ENCODE measurements around the gene TSG101. TPM values are rescaled to one million over a fixed set of nuclear protein-coding genes. Genes with fewer than 3 reads are reported as not detected.

TSG101 gene
- polyA plus RNA-seq, 1 donor (not counting 4 experiments of a cell fraction or from before 2014, with no cell fraction given), result 113 TPM

DNA sequence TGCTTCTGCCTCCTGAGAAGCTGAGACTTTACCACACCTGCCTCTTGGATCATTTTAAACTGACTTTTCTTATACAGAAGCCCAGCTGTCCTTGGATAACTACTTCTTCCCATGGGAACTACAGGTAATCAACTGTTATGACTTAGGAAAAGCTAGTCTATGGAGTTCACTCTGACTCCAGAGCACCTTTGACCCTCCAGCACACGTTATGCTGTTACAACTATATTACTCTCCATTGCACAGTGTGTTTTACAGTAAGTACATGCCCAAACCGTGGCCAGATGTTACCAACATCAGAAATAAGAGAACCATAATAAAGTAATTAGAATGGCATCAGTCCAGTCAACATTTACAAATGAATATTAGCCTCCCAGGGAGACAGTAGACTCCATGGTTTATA, 21.3 kb upstream of the TSG101 start:
- no peak for DNase-seq (ENCODE audit: low read depth, low spot score)
- H3K27ac ChIP-seq (ENCODE audit: control insufficient read depth, insufficient read depth, low read length), result no peak overlapping the region
- H3K27me3 ChIP-seq (ENCODE audit: control insufficient read depth, extremely low read depth, insufficient read depth, low read length), result no peaks in the 10 kb centered on the region
- H3K79me2 ChIP-seq (ENCODE audit: control insufficient read depth, insufficient read depth, low read length), result no peaks in the 10 kb centered on the region
- dilution Hi-C loops (cut with MboI; ENCODE audit: extremely low pct_ligation_motif_present, low sequenced_read_pairs), result no loop called here
- no peaks in the 10 kb centered on the region for H3K4me1 ChIP-seq (ENCODE audit: control insufficient read depth, extremely low read depth, insufficient read depth, low read length)
- H2AFZ ChIP-seq (ENCODE audit: control insufficient read depth, low read length), result no peak overlapping the region
- H4K20me1 ChIP-seq (ENCODE audit: control insufficient read depth, extremely low read depth, insufficient read depth, low read length), result no peaks in the 10 kb centered on the region
- no peak overlapping the region for H3K4me2 ChIP-seq (ENCODE audit: control insufficient read depth, extremely low read depth, insufficient read depth, low read depth, low read length)
- H3K9me1 ChIP-seq (ENCODE audit: control insufficient read depth, extremely low read depth, insufficient read depth, low read length), result no peaks in the 10 kb centered on the region
- FAIRE-seq, result no peak
- TF ChIP-seq EZH2 (IDR thresholded peaks at IDR 0.05; ENCODE audit: low read length), result no peak
- TF ChIP-seq, protein P1, sequence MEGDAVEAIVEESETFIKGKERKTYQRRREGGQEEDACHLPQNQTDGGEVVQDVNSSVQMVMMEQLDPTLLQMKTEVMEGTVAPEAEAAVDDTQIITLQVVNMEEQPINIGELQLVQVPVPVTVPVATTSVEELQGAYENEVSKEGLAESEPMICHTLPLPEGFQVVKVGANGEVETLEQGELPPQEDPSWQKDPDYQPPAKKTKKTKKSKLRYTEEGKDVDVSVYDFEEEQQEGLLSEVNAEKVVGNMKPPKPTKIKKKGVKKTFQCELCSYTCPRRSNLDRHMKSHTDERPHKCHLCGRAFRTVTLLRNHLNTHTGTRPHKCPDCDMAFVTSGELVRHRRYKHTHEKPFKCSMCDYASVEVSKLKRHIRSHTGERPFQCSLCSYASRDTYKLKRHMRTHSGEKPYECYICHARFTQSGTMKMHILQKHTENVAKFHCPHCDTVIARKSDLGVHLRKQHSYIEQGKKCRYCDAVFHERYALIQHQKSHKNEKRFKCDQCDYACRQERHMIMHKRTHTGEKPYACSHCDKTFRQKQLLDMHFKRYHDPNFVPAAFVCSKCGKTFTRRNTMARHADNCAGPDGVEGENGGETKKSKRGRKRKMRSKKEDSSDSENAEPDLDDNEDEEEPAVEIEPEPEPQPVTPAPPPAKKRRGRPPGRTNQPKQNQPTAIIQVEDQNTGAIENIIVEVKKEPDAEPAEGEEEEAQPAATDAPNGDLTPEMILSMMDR (optimal IDR thresholded peaks at IDR 0.05 in 1 of 3, IDR thresholded peaks at IDR 0.05 in 1 of 3, conservative IDR thresholded peaks at IDR 0.05 in 1 of 3; ENCODE audit: extremely low read depth in 1 of 3, insufficient read depth in 2 of 3, low read length in 3 of 3), result no peak
- H3K9ac ChIP-seq (ENCODE audit: control insufficient read depth, extremely low read depth, insufficient read depth, low read length), result no peak overlapping the region
- H3K4me3 ChIP-seq (ENCODE audit: control insufficient read depth in 2 of 3, extremely low read depth in 1 of 3, insufficient read depth in 2 of 3, low read depth in 1 of 3, low read length in 3 of 3), result no peak overlapping the region
- H3K36me3 ChIP-seq (ENCODE audit: control insufficient read depth in 2 of 2, extremely low read depth in 1 of 2, insufficient read depth in 2 of 2, low read length in 2 of 2), result peaks cover 3 to 9% of the 10 kb centered on the region in 2 experiments
- H3K9me3 ChIP-seq (ENCODE audit: control insufficient read depth, low read depth, low read length), result no peaks in the 10 kb centered on the region

DNA sequence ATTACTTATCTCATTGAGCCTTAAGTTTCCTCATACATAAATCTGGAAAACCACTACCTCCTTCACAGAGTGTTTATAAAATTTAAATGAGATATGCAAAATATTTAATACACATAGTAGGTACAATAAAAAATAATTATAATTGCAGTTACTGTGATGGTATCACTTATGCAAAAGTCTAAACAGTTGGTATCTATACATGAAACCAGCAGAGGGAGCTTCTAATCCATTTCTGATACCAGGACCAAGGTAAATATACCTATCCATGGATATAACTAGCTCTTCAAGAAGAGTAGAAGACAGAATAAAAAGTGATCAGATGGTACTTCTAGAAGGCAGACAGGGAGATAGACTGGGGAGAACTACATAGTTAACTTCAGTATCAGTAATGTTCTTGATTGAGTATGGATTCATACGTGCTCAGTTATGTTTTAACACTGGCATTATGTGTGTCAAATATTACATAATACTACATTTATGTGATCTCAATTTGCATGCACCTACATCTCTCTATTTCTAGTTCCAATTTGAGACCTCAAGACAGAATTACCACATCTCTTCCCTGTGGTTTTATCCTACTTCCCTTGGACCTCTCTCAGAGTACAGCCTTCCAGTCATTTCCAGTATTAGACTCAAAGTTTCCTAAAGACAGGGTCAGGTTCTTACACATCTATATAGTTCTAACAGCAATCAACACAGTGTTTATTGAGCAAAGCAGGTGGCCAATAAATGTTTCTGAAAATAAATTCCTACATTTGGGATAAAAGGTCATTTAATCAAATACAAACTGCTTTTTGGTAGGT, 13.7 kb upstream of the TSG101 start:
- dilution Hi-C loops (cut with MboI; ENCODE audit: extremely low pct_ligation_motif_present, low sequenced_read_pairs), result no loop called here
- no peak for FAIRE-seq
- no peak for DNase-seq (ENCODE audit: low read depth, low spot score)

More for the DNA sequence above, 13.7 kb upstream of the TSG101 start:
- no peak overlapping the region for H3K27ac ChIP-seq (ENCODE audit: control insufficient read depth, insufficient read depth, low read length)
- H3K9me1 ChIP-seq (ENCODE audit: control insufficient read depth, extremely low read depth, insufficient read depth, low read length), result no peaks in the 10 kb centered on the region
- no peak for TF ChIP-seq EZH2 (IDR thresholded peaks at IDR 0.05; ENCODE audit: low read length)
- TF ChIP-seq, protein P1 (optimal IDR thresholded peaks at IDR 0.05 in 1 of 3, IDR thresholded peaks at IDR 0.05 in 1 of 3, conservative IDR thresholded peaks at IDR 0.05 in 1 of 3; ENCODE audit: extremely low read depth in 1 of 3, insufficient read depth in 2 of 3, low read length in 3 of 3), result peak in 2 of 3 experiments; percentile 18 to 19
- H3K4me2 ChIP-seq (ENCODE audit: control insufficient read depth, extremely low read depth, insufficient read depth, low read depth, low read length), result no peak overlapping the region
- no peak overlapping the region for H3K9ac ChIP-seq (ENCODE audit: control insufficient read depth, extremely low read depth, insufficient read depth, low read length)
- H2AFZ ChIP-seq (ENCODE audit: control insufficient read depth, low read length), result no peak overlapping the region
- peaks cover 9% of the 10 kb centered on the region in 2 experiments for H3K36me3 ChIP-seq (ENCODE audit: control insufficient read depth in 2 of 2, extremely low read depth in 1 of 2, insufficient read depth in 2 of 2, low read length in 2 of 2)
- H3K27me3 ChIP-seq (ENCODE audit: control insufficient read depth, extremely low read depth, insufficient read depth, low read length), result no peaks in the 10 kb centered on the region
- H4K20me1 ChIP-seq (ENCODE audit: control insufficient read depth, extremely low read depth, insufficient read depth, low read length), result no peaks in the 10 kb centered on the region
- no peaks in the 10 kb centered on the region for H3K4me1 ChIP-seq (ENCODE audit: control insufficient read depth, extremely low read depth, insufficient read depth, low read length)
- H3K4me3 ChIP-seq (ENCODE audit: control insufficient read depth in 2 of 3, extremely low read depth in 1 of 3, insufficient read depth in 2 of 3, low read depth in 1 of 3, low read length in 3 of 3), result no peak overlapping the region
- H3K9me3 ChIP-seq (ENCODE audit: control insufficient read depth, low read depth, low read length), result no peaks in the 10 kb centered on the region
- no peaks in the 10 kb centered on the region for H3K79me2 ChIP-seq (ENCODE audit: control insufficient read depth, insufficient read depth, low read length)

Data from keratinocyte (primary cell).